Measurements from ENCODE around the gene ZNF93.
"Not testable (repeated sequence)": the region's sequence is repeated elsewhere in the genome, so short reads cannot be mapped to it uniquely, and the experiment has no call there.

The ZNF93 gene

DNA sequence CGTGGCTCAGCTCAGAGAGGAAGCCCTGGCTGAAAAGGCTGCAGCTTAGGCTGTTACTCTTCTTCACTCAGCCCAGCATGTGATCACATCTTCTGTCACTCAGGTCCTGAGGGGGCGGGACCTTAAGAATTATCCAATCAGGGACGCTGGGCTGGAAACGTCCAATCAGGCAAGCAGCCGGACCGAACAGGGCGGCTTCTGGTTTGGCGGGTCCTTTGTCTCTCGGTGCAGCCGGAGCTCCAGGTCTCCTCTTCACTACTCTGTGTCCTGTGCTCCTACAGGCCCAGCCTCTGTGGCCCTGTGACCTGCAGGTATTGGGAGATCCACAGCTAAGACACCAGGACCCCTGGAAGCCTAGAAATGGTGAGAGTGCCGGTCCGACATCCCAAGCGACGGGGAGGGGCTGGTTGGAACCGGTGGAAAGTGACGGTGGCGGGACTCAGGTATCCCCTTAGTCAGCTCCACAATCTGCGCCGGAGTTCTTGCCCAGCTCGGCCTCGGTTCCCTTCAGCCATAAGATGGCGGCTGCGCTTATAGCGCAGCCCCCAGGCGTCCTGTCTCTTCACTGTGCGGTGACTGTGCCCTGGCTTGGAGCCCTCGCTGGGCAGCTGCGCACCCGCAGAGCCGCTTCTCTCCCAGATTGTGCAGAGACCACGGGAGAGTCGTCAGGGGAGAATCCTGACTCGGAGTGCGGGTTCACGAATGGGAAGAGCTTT lies at the start of gene ZNF93:
TSS of gene ZNF93 (plus strand) at position 218 of the 716 bp plus-strand sequence. CDS start at position 361, 143 bp downstream.
- Histone ChIP-seq H3K27me3 (ENCODE audit: low read depth, low read length) (no peaks in the 10 kb centered on the region), H3K4me3 (ENCODE audit: low read depth in 1 of 2, low read length in 2 of 2) (peak within 1 kb of the TSS; percentile 76 to 87), H3K9me3 (ENCODE audit: control insufficient read depth in 1 of 2, low read length in 2 of 2) (peaks cover 0 to 4% of the 10 kb centered on the region in 2 donors), H3K27ac (ENCODE audit: low read length) (peak within 1 kb of the TSS; percentile 80), H3K36me3 (ENCODE audit: control insufficient read depth in 1 of 2, insufficient read depth in 2 of 2, low read length in 2 of 2) (no peaks in the 10 kb centered on the region), H3K4me1 (ENCODE audit: control insufficient read depth in 1 of 2, insufficient read depth in 2 of 2, low read length in 2 of 2) (no peaks in the 10 kb centered on the region)

DNA sequence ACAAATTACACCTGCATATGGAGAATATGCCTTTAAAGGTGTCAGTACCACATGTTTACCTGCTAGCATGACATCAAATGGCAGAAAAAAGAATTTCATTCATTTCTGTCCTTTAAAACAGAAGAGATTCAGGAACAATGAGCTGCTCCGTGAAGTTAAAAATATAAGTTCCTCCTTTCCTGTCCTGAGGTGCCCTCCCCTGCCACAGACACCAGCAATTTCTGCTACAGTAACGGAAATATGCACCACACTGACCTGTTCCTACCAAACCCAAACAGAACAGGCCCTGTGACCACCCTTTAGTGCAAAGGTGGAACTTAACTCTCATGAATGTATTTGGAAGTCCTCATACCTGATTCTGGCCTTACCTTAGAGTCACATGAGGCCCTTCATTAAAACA lies 49.0 kb upstream of the ZNF93 start:
- H3K36me3 ChIP-seq (ENCODE audit: control insufficient read depth in 1 of 2, insufficient read depth in 2 of 2, low read length in 2 of 2); H3K9me3 ChIP-seq (ENCODE audit: control insufficient read depth in 1 of 2, low read length in 2 of 2); H3K27me3 ChIP-seq (ENCODE audit: low read depth, low read length); H3K4me1 ChIP-seq (ENCODE audit: control insufficient read depth in 1 of 2, insufficient read depth in 2 of 2, low read length in 2 of 2); H3K4me3 ChIP-seq (ENCODE audit: low read depth in 1 of 2, low read length in 2 of 2); H3K27ac ChIP-seq (ENCODE audit: low read length): not testable (repeated sequence)

DNA sequence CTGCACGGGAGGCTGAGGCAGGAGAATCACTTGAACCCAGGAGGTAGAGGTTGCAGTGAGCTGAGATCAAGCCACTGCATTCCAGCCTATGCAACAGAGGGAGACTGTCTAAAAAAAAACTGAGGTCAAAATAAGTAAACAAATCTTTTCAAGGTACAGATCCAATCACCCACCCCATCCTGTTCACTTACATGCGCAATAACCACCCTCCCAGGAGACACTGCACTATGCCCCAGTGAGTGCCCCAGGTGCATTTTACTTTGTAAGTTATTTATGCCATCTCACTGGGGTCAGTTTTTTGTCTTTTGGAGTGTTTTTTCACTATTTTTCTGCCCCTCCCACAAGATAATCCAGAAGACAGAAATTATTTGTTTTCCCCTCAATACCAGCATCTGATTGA lies 42.0 kb upstream of the ZNF93 start:
- Histone ChIP-seq H3K27me3 (ENCODE audit: low read depth, low read length) (no peaks in the 10 kb centered on the region), H3K27ac (ENCODE audit: low read length) (no peak overlapping the region), H3K36me3 (ENCODE audit: control insufficient read depth in 1 of 2, insufficient read depth in 2 of 2, low read length in 2 of 2) (no peaks in the 10 kb centered on the region), H3K9me3 (ENCODE audit: control insufficient read depth in 1 of 2, low read length in 2 of 2) (peaks cover 0 to 3% of the 10 kb centered on the region in 2 donors), H3K4me1 (ENCODE audit: control insufficient read depth in 1 of 2, insufficient read depth in 2 of 2, low read length in 2 of 2) (no peaks in the 10 kb centered on the region), H3K4me3 (ENCODE audit: low read depth in 1 of 2, low read length in 2 of 2) (no peak overlapping the region)

DNA sequence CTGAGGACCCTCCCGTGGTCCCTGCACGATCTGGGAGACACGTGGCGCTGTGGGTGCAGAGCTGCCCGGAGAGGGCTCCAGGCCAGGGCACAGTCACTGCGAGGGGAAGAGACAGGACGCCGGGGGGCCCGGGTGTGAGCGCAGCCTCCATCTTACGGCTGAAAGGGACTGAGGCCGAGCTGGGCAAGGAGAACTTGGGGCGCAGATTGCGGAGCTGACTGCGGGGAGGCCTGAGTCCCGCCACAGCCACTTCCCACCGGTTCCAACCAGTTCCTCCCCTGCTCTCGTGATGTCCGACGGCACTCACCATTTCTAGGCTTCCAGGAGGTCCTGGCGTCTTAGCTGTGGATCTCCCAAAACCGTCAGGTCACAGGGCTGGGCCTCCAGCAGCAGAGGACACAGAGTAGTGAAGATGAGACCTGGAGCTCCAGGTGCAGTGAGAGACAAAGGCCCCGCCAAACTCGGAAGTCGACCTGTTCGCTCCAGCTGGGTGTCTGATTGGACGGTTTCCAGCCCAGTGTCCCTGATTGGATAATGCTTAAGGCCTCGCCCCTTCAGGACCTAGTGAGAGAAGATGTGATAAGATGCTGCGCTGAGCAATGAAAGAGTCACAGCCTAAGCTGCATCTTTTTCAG lies 39.9 kb upstream of the ZNF93 start:
- Histone ChIP-seq H3K9me3 (ENCODE audit: control insufficient read depth in 1 of 2, low read length in 2 of 2) (peaks cover 0 to 3% of the 10 kb centered on the region in 2 donors), H3K27ac (ENCODE audit: low read length) (no peak overlapping the region), H3K4me3 (ENCODE audit: low read depth in 1 of 2, low read length in 2 of 2) (peak overlapping the region; percentile 21 to 32), H3K36me3 (ENCODE audit: control insufficient read depth in 1 of 2, insufficient read depth in 2 of 2, low read length in 2 of 2) (no peaks in the 10 kb centered on the region), H3K27me3 (ENCODE audit: low read depth, low read length) (no peaks in the 10 kb centered on the region), H3K4me1 (ENCODE audit: control insufficient read depth in 1 of 2, insufficient read depth in 2 of 2, low read length in 2 of 2) (peaks cover 0 to 4% of the 10 kb centered on the region in 2 donors)

DNA sequence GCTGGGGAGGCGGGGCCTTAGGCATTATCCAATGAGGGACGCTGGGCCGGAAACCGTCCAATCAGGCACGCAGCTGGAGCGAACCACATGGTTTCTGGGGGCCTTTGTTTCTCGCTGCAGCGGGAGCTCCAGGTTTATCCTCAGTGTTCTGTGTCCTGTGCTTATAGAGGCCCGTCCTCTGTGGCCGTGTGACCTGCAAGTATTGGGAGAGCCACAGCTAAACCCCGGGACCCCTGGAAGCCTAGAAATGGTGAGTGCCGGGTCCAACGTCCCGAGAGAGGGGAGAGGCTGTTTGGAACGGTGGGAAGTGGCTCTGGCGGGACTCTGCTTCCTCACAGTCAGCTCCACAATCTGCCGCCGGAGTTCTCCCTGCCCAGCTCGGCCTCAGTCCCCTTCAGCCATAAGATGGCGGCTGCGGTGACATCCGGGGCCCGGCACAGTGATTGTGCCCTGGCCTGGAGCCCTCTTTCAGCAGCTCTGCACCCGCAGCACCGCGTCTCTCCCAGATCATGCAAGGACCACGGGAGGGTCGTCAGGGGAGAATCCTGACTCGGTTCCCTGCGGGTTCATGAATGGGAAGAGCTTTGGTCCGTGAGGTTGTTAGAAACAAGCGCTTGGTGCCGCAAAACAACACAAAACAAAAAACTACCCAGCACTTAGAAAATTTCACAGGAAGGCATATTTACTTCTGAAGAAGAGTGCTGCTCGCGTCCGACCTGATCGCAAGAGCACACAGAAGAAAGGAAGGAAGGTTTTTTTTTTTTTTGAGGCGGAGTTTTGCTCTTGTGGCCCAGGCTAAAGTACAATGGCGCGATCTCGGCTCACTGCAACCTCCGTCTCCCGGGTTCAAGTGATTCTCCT lies 34.8 kb upstream of the ZNF93 start, which contains the start of gene ZNF253:
TSS of gene ZNF253 (plus strand) at position 133 of the 861 bp plus-strand sequence. CDS start at position 248, 115 bp downstream.
- Histone ChIP-seq H3K9me3 (ENCODE audit: control insufficient read depth in 1 of 2, low read length in 2 of 2) (peaks cover 0 to under 1% of the 10 kb centered on the region in 2 donors), H3K4me3 (ENCODE audit: low read depth in 1 of 2, low read length in 2 of 2) (peak within 1 kb of the TSS; percentile 94 to 98), H3K4me1 (ENCODE audit: control insufficient read depth in 1 of 2, insufficient read depth in 2 of 2, low read length in 2 of 2) (peaks cover 0 to 22% of the 10 kb centered on the region in 2 donors), H3K27me3 (ENCODE audit: low read depth, low read length) (no peaks in the 10 kb centered on the region), H3K36me3 (ENCODE audit: control insufficient read depth in 1 of 2, insufficient read depth in 2 of 2, low read length in 2 of 2) (peaks cover 0 to 4% of the 10 kb centered on the region in 2 donors), H3K27ac (ENCODE audit: low read length) (peak within 1 kb of the TSS; percentile 93)

DNA sequence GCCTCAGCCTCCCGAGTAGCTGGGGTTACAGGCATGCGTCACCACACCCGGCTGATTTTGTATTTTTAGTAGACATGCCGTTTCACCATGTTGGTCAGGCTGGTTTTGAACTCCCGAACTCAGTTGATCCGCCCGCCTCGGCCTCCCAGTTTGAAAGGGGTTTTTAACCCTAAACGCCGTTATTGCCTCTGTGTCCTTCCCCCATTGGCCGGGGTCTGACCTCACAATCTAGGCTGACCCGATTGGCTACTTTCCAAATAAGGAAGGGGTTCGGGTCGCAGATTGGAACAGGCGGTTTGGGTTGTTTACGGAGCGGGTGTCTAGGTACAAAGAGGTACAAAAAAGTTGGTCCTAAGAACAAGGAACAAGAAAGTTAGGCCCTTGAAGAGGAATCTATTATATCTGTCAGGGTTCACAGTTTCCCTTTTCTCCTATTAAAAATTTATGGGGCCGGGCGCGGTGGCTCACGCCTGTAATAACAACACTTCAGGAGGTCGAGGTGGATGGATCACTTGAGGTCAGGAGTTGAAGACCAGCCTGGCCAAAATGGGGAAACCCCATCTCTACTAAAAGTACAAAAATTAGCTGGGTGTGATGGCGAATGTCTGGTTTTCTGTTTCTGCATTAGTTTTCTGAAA lies 34.0 kb upstream of the ZNF93 start:
- H3K27ac ChIP-seq (ENCODE audit: low read length) = peak overlapping the region; percentile 93
- peaks cover 0 to 23% of the 10 kb centered on the region in 2 donors for H3K4me1 ChIP-seq (ENCODE audit: control insufficient read depth in 1 of 2, insufficient read depth in 2 of 2, low read length in 2 of 2)
- H3K27me3 ChIP-seq (ENCODE audit: low read depth, low read length) = no peaks in the 10 kb centered on the region
- peak overlapping the region; percentile 94 to 98 for H3K4me3 ChIP-seq (ENCODE audit: low read depth in 1 of 2, low read length in 2 of 2)
- peaks cover 0 to 7% of the 10 kb centered on the region in 2 donors for H3K36me3 ChIP-seq (ENCODE audit: control insufficient read depth in 1 of 2, insufficient read depth in 2 of 2, low read length in 2 of 2)
- H3K9me3 ChIP-seq (ENCODE audit: control insufficient read depth in 1 of 2, low read length in 2 of 2) = no peaks in the 10 kb centered on the region

DNA sequence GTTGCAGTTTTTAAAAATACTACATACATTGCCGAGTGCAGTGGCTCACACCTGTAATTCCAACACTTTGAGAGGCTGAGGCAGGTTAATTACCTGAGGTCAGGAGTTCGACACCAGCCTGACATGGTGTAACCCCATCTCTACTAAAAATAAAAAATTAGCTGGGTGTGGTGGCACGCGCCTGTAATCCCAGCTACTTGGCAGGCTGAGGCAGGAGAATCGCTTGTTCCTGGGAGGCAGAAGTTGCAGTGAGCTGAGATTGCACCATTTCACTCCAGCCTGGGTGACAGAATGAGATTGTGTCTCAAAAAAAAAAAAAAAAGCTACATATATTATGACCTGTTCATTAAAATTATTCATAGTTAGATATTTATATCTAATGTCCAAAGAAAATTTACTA lies 30.7 kb upstream of the ZNF93 start:
- H3K4me1 ChIP-seq (ENCODE audit: control insufficient read depth in 1 of 2, insufficient read depth in 2 of 2, low read length in 2 of 2) = peaks cover 0 to 25% of the 10 kb centered on the region in 2 donors
- not testable (repeated sequence) for H3K9me3 ChIP-seq (ENCODE audit: control insufficient read depth in 1 of 2, low read length in 2 of 2); H3K27ac ChIP-seq (ENCODE audit: low read length)

DNA sequence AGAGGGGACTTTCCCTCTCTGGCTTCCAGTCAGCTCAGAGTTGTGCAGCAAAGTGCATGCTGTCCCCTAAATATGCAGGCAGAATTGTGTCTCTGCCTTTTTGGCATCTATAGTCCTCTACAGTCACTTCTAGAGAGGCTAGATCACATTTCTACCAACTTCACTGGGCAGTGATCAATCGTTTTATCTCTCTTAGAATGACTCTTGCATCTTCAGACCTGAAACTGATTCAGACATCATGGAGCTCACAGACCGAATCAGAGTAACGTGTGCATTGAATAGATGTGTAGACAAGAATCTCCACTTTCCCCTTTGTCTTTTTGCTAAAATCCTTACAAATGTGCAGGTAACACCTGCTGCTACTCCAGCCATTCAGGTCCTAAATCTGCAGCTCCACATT lies 28.8 kb upstream of the ZNF93 start:
- no peak overlapping the region for H3K27ac ChIP-seq (ENCODE audit: low read length)
- no peaks in the 10 kb centered on the region for H3K9me3 ChIP-seq (ENCODE audit: control insufficient read depth in 1 of 2, low read length in 2 of 2)
- peaks cover 0 to 23% of the 10 kb centered on the region in 2 donors for H3K4me1 ChIP-seq (ENCODE audit: control insufficient read depth in 1 of 2, insufficient read depth in 2 of 2, low read length in 2 of 2)
- H3K27me3 ChIP-seq (ENCODE audit: low read depth, low read length) = no peaks in the 10 kb centered on the region
- H3K4me3 ChIP-seq (ENCODE audit: low read depth in 1 of 2, low read length in 2 of 2) = no peak overlapping the region
- peaks cover 0 to 7% of the 10 kb centered on the region in 2 donors for H3K36me3 ChIP-seq (ENCODE audit: control insufficient read depth in 1 of 2, insufficient read depth in 2 of 2, low read length in 2 of 2)

More for the DNA sequence above, 30.7 kb upstream of the ZNF93 start:
- not testable (repeated sequence) for H3K27me3 ChIP-seq (ENCODE audit: low read depth, low read length); H3K4me3 ChIP-seq (ENCODE audit: low read depth in 1 of 2, low read length in 2 of 2)
- H3K36me3 ChIP-seq (ENCODE audit: control insufficient read depth in 1 of 2, insufficient read depth in 2 of 2, low read length in 2 of 2) = peaks cover 0 to 11% of the 10 kb centered on the region in 2 donors

DNA sequence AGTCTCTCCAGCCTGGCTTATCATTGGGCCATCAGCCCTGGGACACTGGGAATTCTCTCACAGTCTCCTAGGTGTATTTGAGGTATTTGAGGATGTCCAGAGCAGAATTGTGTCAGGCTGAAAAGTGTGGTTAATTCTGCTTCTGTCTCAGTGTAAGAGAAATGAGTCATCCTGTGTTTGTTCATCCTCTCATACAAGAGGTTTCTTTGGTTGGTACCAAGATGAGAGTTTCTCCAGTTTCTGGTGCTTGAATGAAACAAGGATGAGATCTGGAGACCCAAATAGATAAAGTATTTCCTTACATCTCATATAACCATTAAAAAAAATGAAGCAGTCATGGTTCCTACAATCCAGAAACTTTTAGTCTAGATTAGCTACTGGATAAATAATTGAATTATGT lies 27.4 kb upstream of the ZNF93 start:
- H3K27me3 ChIP-seq (ENCODE audit: low read depth, low read length) = no peaks in the 10 kb centered on the region
- no peak overlapping the region for H3K4me3 ChIP-seq (ENCODE audit: low read depth in 1 of 2, low read length in 2 of 2)
- H3K9me3 ChIP-seq (ENCODE audit: control insufficient read depth in 1 of 2, low read length in 2 of 2) = no peaks in the 10 kb centered on the region
- peaks cover 0 to 13% of the 10 kb centered on the region in 2 donors for H3K4me1 ChIP-seq (ENCODE audit: control insufficient read depth in 1 of 2, insufficient read depth in 2 of 2, low read length in 2 of 2)
- H3K27ac ChIP-seq (ENCODE audit: low read length) = no peak overlapping the region
- peaks cover 0 to 7% of the 10 kb centered on the region in 2 donors for H3K36me3 ChIP-seq (ENCODE audit: control insufficient read depth in 1 of 2, insufficient read depth in 2 of 2, low read length in 2 of 2)

DNA sequence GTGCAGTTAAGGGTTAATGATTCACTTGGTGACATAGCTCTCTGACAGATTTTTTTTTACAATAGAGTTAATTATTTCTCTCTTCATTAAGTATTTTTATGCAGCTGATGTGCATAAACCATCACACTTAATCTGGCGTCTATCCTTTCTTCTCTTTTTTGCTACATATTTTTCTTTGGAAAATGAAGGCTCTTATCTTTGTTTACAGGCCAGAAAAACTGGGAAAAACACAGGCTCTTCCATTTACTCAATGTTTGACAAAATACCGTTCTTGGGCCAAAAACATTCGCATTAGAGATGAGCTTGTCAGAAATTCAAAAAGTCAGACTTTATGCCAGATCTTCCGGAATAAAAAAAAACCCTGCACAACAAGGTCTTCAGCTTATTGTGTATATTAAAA lies 23.0 kb upstream of the ZNF93 start:
- Histone ChIP-seq H3K27me3 (ENCODE audit: low read depth, low read length) (no peaks in the 10 kb centered on the region), H3K4me3 (ENCODE audit: low read depth in 1 of 2, low read length in 2 of 2) (no peak overlapping the region), H3K4me1 (ENCODE audit: control insufficient read depth in 1 of 2, insufficient read depth in 2 of 2, low read length in 2 of 2) (no peaks in the 10 kb centered on the region), H3K27ac (ENCODE audit: low read length) (no peak overlapping the region), H3K36me3 (ENCODE audit: control insufficient read depth in 1 of 2, insufficient read depth in 2 of 2, low read length in 2 of 2) (peaks cover 0 to 18% of the 10 kb centered on the region in 2 donors), H3K9me3 (ENCODE audit: control insufficient read depth in 1 of 2, low read length in 2 of 2) (no peaks in the 10 kb centered on the region)
